Testis (tissue), 2 donors: ENCODE measurements around the gene HOXA3.

Experiments used
- POLR2A ChIP-seq: fragments of 450-650 bp; IDR thresholded peaks from one replicate; pipeline ENCODE4 v1.6.1; 2017; ENCODE audit warnings: antibody characterized with exemption, mild to moderate bottlenecking, moderate library complexity
- TF ChIP-seq, protein P1 (sequence below), 3 experiments: fragments of 450-650 bp in 2 of 3; fragments of 200-600 bp in 1 of 3; sonication (generic) in 1 of 3; IDR thresholded peaks; one replicate each; pipeline ENCODE4 v1.5.1; 2016 to 2019; ENCODE audit warnings: antibody characterized with exemption in 3 of 3, mild to moderate bottlenecking in 2 of 3, moderate library complexity in 1 of 3

DNA sequence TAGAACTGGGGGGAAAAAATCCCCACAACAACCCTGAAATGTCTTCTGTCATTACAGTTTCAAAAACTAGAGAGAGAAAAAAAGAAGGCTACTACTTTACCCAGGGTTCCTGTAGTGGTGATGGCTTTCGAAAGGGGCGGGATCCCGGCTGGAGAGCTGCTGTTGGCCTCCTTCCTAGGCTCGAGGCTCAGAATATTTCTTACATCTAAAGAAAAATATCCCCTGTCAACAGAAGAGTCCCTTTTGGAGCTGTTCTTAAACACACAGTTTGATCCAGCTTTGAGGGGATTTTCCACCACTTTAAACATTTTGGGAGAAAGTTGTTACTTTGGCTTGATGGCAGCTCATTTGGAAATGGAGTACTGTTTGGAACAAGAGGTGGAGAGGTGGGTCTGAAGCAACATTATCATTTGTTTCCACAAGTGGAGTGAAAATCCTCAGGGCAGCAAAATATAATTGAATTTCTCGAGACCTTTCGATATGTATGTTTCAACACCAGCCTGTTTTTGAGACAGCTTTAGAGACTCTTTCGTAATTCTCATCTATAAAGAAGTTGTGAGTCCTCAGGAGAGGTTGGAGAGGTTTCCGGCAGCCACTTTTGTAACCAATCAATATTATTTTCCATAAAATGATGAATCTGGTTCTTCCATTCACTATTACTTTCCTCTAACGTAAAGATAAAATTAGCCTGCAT, 42.5 kb upstream of the HOXA3 start:
- TF ChIP-seq, protein P1, sequence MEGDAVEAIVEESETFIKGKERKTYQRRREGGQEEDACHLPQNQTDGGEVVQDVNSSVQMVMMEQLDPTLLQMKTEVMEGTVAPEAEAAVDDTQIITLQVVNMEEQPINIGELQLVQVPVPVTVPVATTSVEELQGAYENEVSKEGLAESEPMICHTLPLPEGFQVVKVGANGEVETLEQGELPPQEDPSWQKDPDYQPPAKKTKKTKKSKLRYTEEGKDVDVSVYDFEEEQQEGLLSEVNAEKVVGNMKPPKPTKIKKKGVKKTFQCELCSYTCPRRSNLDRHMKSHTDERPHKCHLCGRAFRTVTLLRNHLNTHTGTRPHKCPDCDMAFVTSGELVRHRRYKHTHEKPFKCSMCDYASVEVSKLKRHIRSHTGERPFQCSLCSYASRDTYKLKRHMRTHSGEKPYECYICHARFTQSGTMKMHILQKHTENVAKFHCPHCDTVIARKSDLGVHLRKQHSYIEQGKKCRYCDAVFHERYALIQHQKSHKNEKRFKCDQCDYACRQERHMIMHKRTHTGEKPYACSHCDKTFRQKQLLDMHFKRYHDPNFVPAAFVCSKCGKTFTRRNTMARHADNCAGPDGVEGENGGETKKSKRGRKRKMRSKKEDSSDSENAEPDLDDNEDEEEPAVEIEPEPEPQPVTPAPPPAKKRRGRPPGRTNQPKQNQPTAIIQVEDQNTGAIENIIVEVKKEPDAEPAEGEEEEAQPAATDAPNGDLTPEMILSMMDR (IDR thresholded peaks at IDR 0.05): no peak
- no peak for TF ChIP-seq POLR2A
